ENCODE measurements around the gene POLR2F. TPM values are rescaled to one million over a fixed set of nuclear protein-coding genes. Genes with fewer than 3 reads are reported as not detected.

POLR2F gene
- total RNA-seq, 1 donor from 2014 or later, result 136 TPM

DNA sequence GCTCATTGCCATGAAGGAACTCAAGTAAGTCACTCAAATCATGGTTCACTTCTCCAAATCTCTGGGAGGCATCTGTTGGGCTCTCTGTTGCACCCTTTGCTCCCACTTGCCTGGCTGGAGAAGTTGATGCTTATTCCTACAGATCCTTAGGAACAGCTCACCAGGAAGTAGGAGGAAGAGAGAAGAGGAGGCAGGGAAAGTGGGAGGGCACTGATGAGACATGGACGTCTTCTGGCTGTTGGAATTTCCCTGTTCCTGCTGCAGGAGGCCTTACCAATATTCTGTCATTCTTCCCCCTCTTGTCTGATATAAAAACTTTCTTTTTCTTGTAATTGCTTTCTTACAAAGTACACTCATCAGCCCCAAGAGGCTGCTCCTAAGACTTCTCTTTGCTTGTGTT, 13.6 kb downstream of the POLR2F start:
- no peak for DNase-seq (ENCODE audit: low read depth)
- H3K4me3 ChIP-seq (ENCODE audit: low read depth, low read length), result no peak overlapping the region
- TF ChIP-seq, protein P1, sequence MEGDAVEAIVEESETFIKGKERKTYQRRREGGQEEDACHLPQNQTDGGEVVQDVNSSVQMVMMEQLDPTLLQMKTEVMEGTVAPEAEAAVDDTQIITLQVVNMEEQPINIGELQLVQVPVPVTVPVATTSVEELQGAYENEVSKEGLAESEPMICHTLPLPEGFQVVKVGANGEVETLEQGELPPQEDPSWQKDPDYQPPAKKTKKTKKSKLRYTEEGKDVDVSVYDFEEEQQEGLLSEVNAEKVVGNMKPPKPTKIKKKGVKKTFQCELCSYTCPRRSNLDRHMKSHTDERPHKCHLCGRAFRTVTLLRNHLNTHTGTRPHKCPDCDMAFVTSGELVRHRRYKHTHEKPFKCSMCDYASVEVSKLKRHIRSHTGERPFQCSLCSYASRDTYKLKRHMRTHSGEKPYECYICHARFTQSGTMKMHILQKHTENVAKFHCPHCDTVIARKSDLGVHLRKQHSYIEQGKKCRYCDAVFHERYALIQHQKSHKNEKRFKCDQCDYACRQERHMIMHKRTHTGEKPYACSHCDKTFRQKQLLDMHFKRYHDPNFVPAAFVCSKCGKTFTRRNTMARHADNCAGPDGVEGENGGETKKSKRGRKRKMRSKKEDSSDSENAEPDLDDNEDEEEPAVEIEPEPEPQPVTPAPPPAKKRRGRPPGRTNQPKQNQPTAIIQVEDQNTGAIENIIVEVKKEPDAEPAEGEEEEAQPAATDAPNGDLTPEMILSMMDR (conservative IDR thresholded peaks at IDR 0.05; ENCODE audit: low read depth, low read length), result no peak

DNA sequence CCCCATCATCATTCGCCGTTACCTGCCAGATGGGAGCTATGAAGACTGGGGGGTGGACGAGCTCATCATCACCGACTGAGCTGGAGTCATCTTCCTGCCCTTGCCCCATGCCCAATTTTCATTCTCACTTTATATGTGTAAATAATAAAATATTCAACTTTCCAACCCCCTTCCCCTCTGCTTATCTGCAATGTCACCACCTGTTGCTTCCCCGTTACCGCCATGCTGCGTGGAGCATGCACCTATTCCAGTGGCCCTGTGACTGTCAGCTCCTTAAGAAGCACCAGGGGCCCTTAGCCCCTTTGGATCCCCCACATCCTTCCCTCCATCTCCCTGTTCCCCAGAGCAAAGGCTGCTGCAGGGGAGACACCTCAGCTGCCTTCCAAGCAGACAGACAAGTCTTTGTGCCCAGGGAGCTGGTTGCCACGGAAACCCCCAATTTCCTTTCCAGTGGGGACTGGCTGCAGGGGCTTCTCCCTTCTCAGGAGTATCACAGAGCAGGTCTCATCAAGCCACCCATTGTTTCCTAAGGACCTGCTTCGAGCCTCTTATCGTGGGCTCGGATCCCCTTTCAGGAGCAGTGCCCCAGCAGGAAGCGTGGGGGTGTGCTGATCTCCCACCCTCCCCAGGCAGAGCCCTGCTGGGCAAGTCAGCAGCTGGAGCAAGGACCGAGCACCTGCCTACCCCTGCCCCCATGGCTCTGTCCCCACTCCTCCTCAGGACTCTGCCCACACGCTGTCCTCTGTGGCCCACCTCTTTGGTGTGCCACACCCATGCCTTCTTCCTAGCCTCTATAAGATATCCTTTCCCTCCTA, 14.3 kb downstream of the POLR2F start:
- H3K4me3 ChIP-seq (ENCODE audit: low read depth, low read length), result no peak overlapping the region
- TF ChIP-seq, protein P1 (conservative IDR thresholded peaks at IDR 0.05; ENCODE audit: low read depth, low read length), result no peak
- DNase-seq (ENCODE audit: low read depth), result no peak

DNA sequence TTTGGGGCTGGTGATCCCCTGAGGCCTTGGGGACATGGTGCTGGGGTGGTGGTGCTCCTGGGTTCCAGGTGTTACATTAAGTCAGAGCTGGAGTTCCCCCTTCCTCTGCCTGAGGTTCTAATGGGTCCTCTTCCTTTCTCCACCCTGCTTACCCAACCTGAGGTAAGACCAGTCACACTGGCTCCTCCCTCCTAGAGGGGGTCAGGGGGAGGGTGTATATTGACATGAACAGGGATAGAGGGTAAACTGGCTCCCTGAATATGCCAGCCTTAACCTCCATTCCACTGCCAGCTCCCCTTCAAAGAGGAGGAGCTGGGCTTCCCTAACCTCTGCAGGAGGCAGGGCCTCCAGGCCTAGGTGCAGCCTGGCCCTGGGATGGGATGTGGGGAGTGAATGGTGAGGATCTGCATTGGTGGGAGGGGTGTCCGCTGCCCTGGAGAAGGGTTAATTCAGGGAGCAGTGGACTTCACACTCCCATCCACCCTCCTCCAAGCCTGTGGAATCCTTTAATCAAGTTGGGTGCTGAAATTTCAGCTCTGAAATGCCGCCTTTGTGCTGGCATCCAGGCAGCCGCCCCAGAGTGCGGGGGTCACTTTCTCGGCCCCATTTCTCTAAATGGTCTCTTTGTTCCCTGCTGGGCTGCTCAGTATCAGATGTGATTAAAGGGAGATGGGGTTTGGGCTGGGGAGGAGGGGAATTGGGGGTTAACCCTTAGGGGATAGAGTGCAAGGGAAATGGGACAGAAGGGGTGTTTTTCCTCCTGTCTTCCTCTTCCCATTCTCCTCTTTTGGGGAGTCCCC, 15.2 kb downstream of the POLR2F start:
- no peak overlapping the region for H3K4me3 ChIP-seq (ENCODE audit: low read depth, low read length)
- no peak for DNase-seq (ENCODE audit: low read depth)
- TF ChIP-seq, protein P1 (conservative IDR thresholded peaks at IDR 0.05; ENCODE audit: low read depth, low read length), result no peak

DNA sequence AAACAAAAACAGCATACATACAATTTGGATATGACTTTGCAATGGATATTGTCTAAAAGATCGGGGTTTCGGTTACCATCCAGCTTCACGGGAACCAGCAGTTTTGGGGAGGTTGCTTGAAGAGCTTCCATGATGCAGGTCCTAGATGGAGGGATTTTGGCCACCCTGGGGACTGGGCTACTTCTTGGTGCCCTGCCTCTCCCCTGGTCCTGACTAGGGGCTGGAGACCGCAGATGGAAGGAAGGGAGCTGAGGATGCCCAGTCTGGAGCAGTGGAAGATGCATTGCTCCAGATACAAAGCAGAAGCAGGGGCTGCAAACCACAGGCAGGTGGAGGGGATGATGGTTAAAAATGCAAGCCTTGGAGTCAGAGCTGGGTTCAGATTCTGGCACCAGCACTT, 17.4 kb downstream of the POLR2F start:
- no peak for DNase-seq (ENCODE audit: low read depth)
- no peak overlapping the region for H3K4me3 ChIP-seq (ENCODE audit: low read depth, low read length)
- TF ChIP-seq, protein P1 (conservative IDR thresholded peaks at IDR 0.05; ENCODE audit: low read depth, low read length), result no peak

DNA sequence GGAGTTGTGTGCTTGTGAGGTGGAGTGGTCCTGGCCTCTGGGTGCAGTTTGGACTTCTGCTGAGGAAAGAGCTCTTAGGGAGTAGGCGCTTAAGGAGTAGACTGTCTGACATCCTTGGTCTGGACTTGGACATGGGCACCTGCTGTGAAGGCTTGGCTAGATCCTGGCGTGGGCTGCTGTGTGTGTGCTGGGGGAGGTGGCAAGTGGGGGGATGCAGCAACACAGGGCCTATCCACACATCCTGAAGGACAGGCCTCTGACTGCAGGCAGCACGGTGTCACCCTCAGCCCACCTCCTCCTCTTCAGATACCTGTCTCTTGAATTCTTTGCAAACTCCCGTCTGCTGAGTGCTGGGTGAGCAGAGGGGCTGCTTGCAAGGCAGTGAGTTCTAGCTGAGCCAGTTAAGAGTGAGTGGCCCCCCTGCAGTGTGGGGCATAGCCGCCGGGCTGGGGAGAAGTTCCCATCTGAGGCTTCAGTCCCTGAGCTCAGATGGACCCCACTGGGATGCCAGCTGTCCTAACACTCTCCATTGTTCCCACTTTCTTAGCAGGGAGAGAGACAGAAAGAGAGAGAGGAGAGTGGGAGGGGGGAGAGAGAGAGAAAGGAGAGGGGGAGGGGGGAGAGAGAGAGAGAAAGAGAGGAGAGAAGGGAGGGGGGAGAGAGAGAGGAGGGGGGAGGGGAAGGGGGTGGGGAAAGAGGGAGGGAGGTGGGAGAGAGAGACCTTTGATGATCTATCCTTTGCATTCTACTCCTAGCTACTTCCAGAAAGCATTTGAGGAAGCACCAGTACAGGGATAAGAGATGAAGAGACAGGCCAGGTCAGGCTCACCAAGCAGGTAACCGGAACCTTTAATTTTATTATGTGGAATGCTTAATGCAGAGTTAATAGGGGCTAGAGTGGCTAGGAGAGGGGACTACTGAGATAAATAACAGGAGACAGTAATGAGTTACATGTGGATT, 18.3 kb downstream of the POLR2F start:
- H3K4me3 ChIP-seq (ENCODE audit: low read depth, low read length), result no peak overlapping the region
- DNase-seq (ENCODE audit: low read depth), result no peak

DNA sequence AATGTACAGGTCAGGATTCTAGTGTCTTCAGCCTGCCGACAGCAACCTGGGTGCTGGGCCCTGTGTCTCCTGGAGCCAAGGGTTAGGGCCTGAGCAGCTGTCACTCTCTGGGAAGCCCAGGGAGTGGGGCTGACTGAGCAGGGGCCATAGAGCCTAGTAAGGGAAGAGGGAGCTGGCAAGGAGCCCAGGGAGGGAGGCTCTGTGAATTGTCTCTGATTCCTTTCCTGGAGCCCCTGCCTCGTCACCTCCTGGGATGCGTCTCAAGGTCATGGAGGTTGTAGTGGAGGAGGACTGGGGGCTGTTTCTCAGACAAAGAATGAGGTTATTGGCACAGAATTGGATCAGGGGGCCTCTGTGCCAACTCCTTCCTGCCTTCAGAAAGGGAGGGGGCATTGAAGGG, 19.0 kb downstream of the POLR2F start:
- TF ChIP-seq, protein P1 (conservative IDR thresholded peaks at IDR 0.05; ENCODE audit: low read depth, low read length), result no peak
- no peak for DNase-seq (ENCODE audit: low read depth)
- H3K4me3 ChIP-seq (ENCODE audit: low read depth, low read length), result no peak overlapping the region

More for the DNA sequence above, 18.3 kb downstream of the POLR2F start:
- TF ChIP-seq, protein P1 (conservative IDR thresholded peaks at IDR 0.05; ENCODE audit: low read depth, low read length), result no peak

Data from epithelial cell of proximal tubule (primary cell).